Heart right ventricle (tissue), 16 donors: ENCODE measurements around the gene CPNE8. TPM values are rescaled to one million over a fixed set of nuclear protein-coding genes. Genes with fewer than 3 reads are reported as not detected.

Experiments
- ATAC-seq, 8 donors: fragments of 200-7000 bp; cut with Tn5 transposase; one replicate each; pipeline ENCODE4 v1.9.1; 2020; ENCODE audit warnings: mild to moderate bottlenecking in 8 of 8, moderate library complexity in 8 of 8, moderate number of reproducible peaks in 1 of 8
- DNase-seq, 2 donors: peaks; one replicate each; pipeline ENCODE4 v3.0.0-alpha.2; 2020
- H3K27ac ChIP-seq, 10 donors: fragments of 200-600 bp; sonication (generic) in 2 of 10; one replicate each; pipeline versions ENCODE4 v1.5.0 to v1.8.0; 2020 to 2022; ENCODE audit warnings: mild to moderate bottlenecking in 3 of 10
- H3K27me3 ChIP-seq, 7 donors: fragments of 200-600 bp; one replicate each; pipeline ENCODE4 v1.8.0; 2021 to 2022; ENCODE audit warnings: mild to moderate bottlenecking in 2 of 7
- H3K36me3 ChIP-seq, 9 donors: fragments of 200-600 bp; sonication (generic) in 1 of 9; one replicate each; pipeline versions ENCODE4 v1.5.0 to v1.8.0; 2020 to 2022; ENCODE audit warnings: mild to moderate bottlenecking in 2 of 9
- H3K4me1 ChIP-seq, 9 donors: fragments of 200-600 bp; sonication (generic) in 1 of 9; one replicate each; pipeline versions ENCODE4 v1.5.0 to v1.8.0; 2020 to 2022; ENCODE audit warnings: mild to moderate bottlenecking in 4 of 9
- H3K4me3 ChIP-seq, 10 donors: fragments of 200-600 bp; sonication (generic) in 2 of 10; one replicate each; pipeline versions ENCODE4 v1.5.0 to v1.8.0; 2020 to 2022; ENCODE audit warnings: mild to moderate bottlenecking in 7 of 10, moderate library complexity in 2 of 10
- H3K9me3 ChIP-seq, 11 donors: fragments of 200-600 bp in 10 of 11; sonication (generic) in 2 of 11; one replicate each; pipeline versions ENCODE4 v1.5.0 to v1.8.0; 2013 to 2022; ENCODE audit warnings: mild to moderate bottlenecking in 2 of 11, control low read depth in 1 of 11, moderate library complexity in 1 of 11
- CTCF ChIP-seq, 9 donors: fragments of 200-600 bp; sonication (generic) in 2 of 9; IDR thresholded peaks; one replicate each; pipeline versions ENCODE4 v1.5.0 to v1.8.0; 2021 to 2022; ENCODE audit warnings: antibody characterized with exemption in 9 of 9, mild to moderate bottlenecking in 5 of 9, moderate library complexity in 1 of 9
- WGBS, 2 donors: extraction: QIAGEN DNeasy Blood & Tissue Kit; methylation state at CpG; one replicate each; pipeline ENCODE4 v1.1.7; 2013; ENCODE audit warnings: inconsistent platforms in 1 of 2; 5-methylcytosine and 5-hydroxymethylcytosine counted together
- intact Hi-C, 10 donors: fragments of 100-400 bp; cut with DNase I; formaldehyde crosslinking; loops; one replicate each; pipeline versions ENCODE4 v1.11.1 to v1.14.2; 2022
- polyA plus RNA-seq, 2 donors: library from polyadenylated mRNA; stranded (reverse); fragments of 200-250 nt; gene quantifications; one replicate each; pipeline ENCODE4 v1.2.3, GENCODE V29; 2013
- total RNA-seq, 10 donors: library from RNA; stranded (reverse); fragmentation: NEBNext Ultra II Directional in 3 of 10; extraction: Animal tissue kit (Norgen Biotek cat#: 25700) in 3 of 10; gene quantifications; one replicate each; pipeline versions ENCODE4 v1.2.1 to v1.2.4, GENCODE V29; 2021 to 2023
- donor health status: Arrhythmogenic right ventricular cardiomyopathy.
- donor health status: ischemic (EF 13 %, LVEDD 7.1; RV severe dilation, severe dysfunction).
- donor health status: healthy with polysubstance abuse.
- donor health status: DM: no; HTN: yes; CAD: no.
- donor health status: DM: no; HTN: no; CAD: no.
- donor health status: ischemic (EF 25% LVEDD 6.9; RV normal size, moderate dysfunction).
- donor health status: ischemic (EF 25% LVEDD 5.7; RV mildly dilated, moderate dysfunction).
- donor health status: healthy.
- donor health status: DM: yes; HTN: yes; CAD: no.
- donor health status: Ischemic cardiomyopathy.
- donor health status: ischemic (EF 35%, LVEDD 5.7; RV mildly dilated, moderate dysfunction).
- donor health status: nonischemic (EF 11% LVEDD 7.7; RV severe dilation, severe dysfunction).
- donor health status: DM: yes; HTN: yes; CAD: no.
- donor health status: PGD.
- donor health status: ischemic (EF 29% LVEDD 5.4; RV normal size, mild dysfunction).
- donor health status: nonischemic (EF 23%, LVEDD 6.1; RV moderate dilation, normal function).

Gene CPNE8
- total and polyA plus RNA-seq, 12 donors = 2.5 to 14.9 (median 4.5) TPM

- Histone ChIP-seq H3K4me3 (no peak overlapping the region), H3K27me3 (no peaks in the 10 kb centered on the region), H3K36me3 (peaks cover 0 to 4% (median 0%) of the 10 kb centered on the region in 9 donors), H3K4me1 (no peaks in the 10 kb centered on the region), H3K9me3 (peaks cover 0 to 3% (median 0%) of the 10 kb centered on the region in 11 donors), H3K27ac (no peak overlapping the region)
- TF ChIP-seq CTCF (IDR thresholded peaks at IDR 0.05) = no peak
- DNase-seq (no peak), ATAC-seq (no peak)
- intact Hi-C loops = no loop called here
- WGBS, 2 donors = 90 to 91% methylated on average over 3 of the region's 3 CpGs
Observed at GRCh38 chr12:38817942-38818341, 87.4 kb downstream of the CPNE8 start.

GRCh38 chr12:38813923-38814322, 91.5 kb downstream of the CPNE8 start:
- WGBS, 2 donors = 78 to 84% methylated on average over 3 of the region's 3 CpGs
- no peaks in the 10 kb centered on the region for H3K4me1 ChIP-seq
- DNase-seq = no peak
- no peak for TF ChIP-seq CTCF (IDR thresholded peaks at IDR 0.05)
- no peak overlapping the region for H3K4me3 ChIP-seq
- no peak overlapping the region for H3K27ac ChIP-seq
- intact Hi-C loops = no loop called here
- H3K36me3 ChIP-seq = peaks cover 0 to 15% (median 0%) of the 10 kb centered on the region in 9 donors
- ATAC-seq = no peak
- H3K27me3 ChIP-seq = no peaks in the 10 kb centered on the region
- peaks cover 0 to 14% (median 0%) of the 10 kb centered on the region in 11 donors for H3K9me3 ChIP-seq

GRCh38 chr12:38811814-38812356, 93.5 kb downstream of the CPNE8 start:
- no peak overlapping the region for H3K4me3 ChIP-seq
- WGBS, 2 donors = 93 to 95% methylated on average over 2 of the region's 2 CpGs
- DNase-seq = no peak
- H3K36me3 ChIP-seq = peaks cover 0 to 15% (median 0%) of the 10 kb centered on the region in 9 donors
- H3K27ac ChIP-seq = no peak overlapping the region
- peaks cover 0 to 16% (median 0%) of the 10 kb centered on the region in 11 donors for H3K9me3 ChIP-seq
- intact Hi-C loops = no loop called here
- TF ChIP-seq CTCF (IDR thresholded peaks at IDR 0.05) = no peak
- H3K27me3 ChIP-seq = no peaks in the 10 kb centered on the region
- no peaks in the 10 kb centered on the region for H3K4me1 ChIP-seq
- no peak for ATAC-seq

GRCh38 chr12:38809832-38810231, 95.6 kb downstream of the CPNE8 start:
- no peaks in the 10 kb centered on the region for H3K4me1 ChIP-seq
- H3K27ac ChIP-seq = no peak overlapping the region
- intact Hi-C loops = no loop called here
- ATAC-seq (no peak), DNase-seq (no peak)
- H3K9me3 ChIP-seq = peaks cover 0 to 16% (median 0%) of the 10 kb centered on the region in 11 donors
- no peak for TF ChIP-seq CTCF (IDR thresholded peaks at IDR 0.05)
- H3K27me3 ChIP-seq = no peaks in the 10 kb centered on the region
- H3K4me3 ChIP-seq = no peak overlapping the region
- peaks cover 0 to 15% (median 0%) of the 10 kb centered on the region in 9 donors for H3K36me3 ChIP-seq
